Heart left ventricle (tissue), 16 donors: ENCODE data around the gene ARHGAP31. TPM values are rescaled to one million over a fixed set of nuclear protein-coding genes. Genes with fewer than 3 reads are reported as not detected.

Experiments
- ATAC-seq, 4 donors: fragments of 200-7000 bp; cut with Tn5 transposase; one replicate each; pipeline ENCODE4 v1.9.1; 2020 to 2022; ENCODE audit warnings: moderate library complexity in 4 of 4, mild to moderate bottlenecking in 3 of 4, moderate number of reproducible peaks in 1 of 4
- DNase-seq, 5 donors: peaks; one replicate each; pipeline ENCODE4 v3.0.0-alpha.2; 2020
- H3K27ac ChIP-seq, 12 donors: fragments of 200-600 bp; sonication (generic) in 4 of 12; one replicate each; pipeline versions ENCODE4 v1.5.0 to v1.8.0; 2016 to 2022; ENCODE audit warnings: mild to moderate bottlenecking in 2 of 12
- H3K27me3 ChIP-seq, 9 donors: fragments of 200-600 bp; sonication (generic) in 2 of 9; one replicate each; pipeline versions ENCODE4 v1.5.1 to v1.8.0; 2016 to 2022; ENCODE audit warnings: mild to moderate bottlenecking in 3 of 9
- H3K36me3 ChIP-seq, 9 donors: fragments of 200-600 bp; sonication (generic) in 2 of 9; one replicate each; pipeline versions ENCODE4 v1.5.0 to v1.8.0; 2018 to 2022; ENCODE audit warnings: mild to moderate bottlenecking in 2 of 9
- H3K4me1 ChIP-seq, 12 donors: fragments of 200-600 bp; sonication (generic) in 4 of 12; one replicate each; pipeline versions ENCODE4 v1.5.0 to v1.8.0; 2016 to 2022; ENCODE audit warnings: mild to moderate bottlenecking in 3 of 12
- H3K4me3 ChIP-seq, 12 donors: fragments of 200-600 bp; sonication (generic) in 4 of 12; one replicate each; pipeline versions ENCODE4 v1.5.0 to v1.8.0; 2017 to 2022; ENCODE audit warnings: mild to moderate bottlenecking in 9 of 12, moderate library complexity in 4 of 12
- H3K9me3 ChIP-seq, 12 donors: fragments of 200-600 bp; sonication (generic) in 4 of 12; one replicate each; pipeline versions ENCODE4 v1.5.0 to v1.8.0; 2016 to 2022; ENCODE audit warnings: mild to moderate bottlenecking in 1 of 12
- POLR2A ChIP-seq, 2 donors: fragments of 450-650 bp; IDR thresholded peaks; one replicate each; pipeline ENCODE4 v1.6.1; 2017; ENCODE audit warnings: antibody characterized with exemption in 2 of 2, mild to moderate bottlenecking in 2 of 2, moderate library complexity in 2 of 2
- WGBS, 4 donors: extraction: QIAGEN DNeasy Blood & Tissue Kit in 2 of 4; methylation state at CpG; one replicate each; pipeline versions ENCODE4 v1.1.5 to v1.1.7; 2013 to 2018; 5-methylcytosine and 5-hydroxymethylcytosine counted together
- intact Hi-C, 10 donors: fragments of 100-400 bp; cut with DNase I; formaldehyde crosslinking; loops; one replicate each; pipeline versions ENCODE4 v1.11.1 to v1.14.2; 2022
- long read RNA-seq, 3 donors: library from polyadenylated mRNA; unstranded; transcript quantifications; one replicate each; pipeline ENCODE4 v2.0.0, GENCODE V29; 2020 to 2021
- polyA plus RNA-seq, 2 donors: library from polyadenylated mRNA; stranded (reverse); fragments of 200-250 nt; gene quantifications; one replicate each; pipeline ENCODE4 v1.2.3, GENCODE V29; 2013
- total RNA-seq, 9 donors: library from RNA; depleted of rRNA in 2 of 9; stranded (reverse); fragments of >200 nt in 2 of 9; fragmentation: NEBNext Ultra II Directional in 3 of 9; extraction: Animal tissue kit (Norgen Biotek cat#: 25700) in 3 of 9; gene quantifications; one replicate each; pipeline versions ENCODE4 v1.1.0 to v1.2.4, GENCODE V29; 2016 to 2023
- TF ChIP-seq, protein P1 (sequence below), 12 donors: fragments of 200-600 bp; sonication (generic) in 4 of 12; IDR thresholded peaks; one replicate each; pipeline versions ENCODE4 v1.5.0 to v1.8.0; 2018 to 2022; ENCODE audit warnings: antibody characterized with exemption in 12 of 12, mild to moderate bottlenecking in 5 of 12
- donor health status: ischemic (EF 13 %, LVEDD 7.1; RV severe dilation, severe dysfunction).
- donor health status: healthy with polysubstance abuse.
- donor health status: DM: no; HTN: yes; CAD: no.
- donor health status: DM: no; HTN: no; CAD: no.
- donor health status: ischemic (EF 25% LVEDD 6.9; RV normal size, moderate dysfunction).
- donor health status: ischemic (EF 25% LVEDD 5.7; RV mildly dilated, moderate dysfunction).
- donor health status: healthy.
- donor health status: DM: yes; HTN: yes; CAD: no.
- donor health status: ischemic (EF 35%, LVEDD 5.7; RV mildly dilated, moderate dysfunction).
- donor health status: nonischemic (EF 11% LVEDD 7.7; RV severe dilation, severe dysfunction).
- donor health status: DM: yes; HTN: yes; CAD: no.
- donor health status: PGD.
- donor health status: ischemic (EF 29% LVEDD 5.4; RV normal size, mild dysfunction).
- donor health status: nonischemic (EF 23%, LVEDD 6.1; RV moderate dilation, normal function).

Gene ARHGAP31, protein sequence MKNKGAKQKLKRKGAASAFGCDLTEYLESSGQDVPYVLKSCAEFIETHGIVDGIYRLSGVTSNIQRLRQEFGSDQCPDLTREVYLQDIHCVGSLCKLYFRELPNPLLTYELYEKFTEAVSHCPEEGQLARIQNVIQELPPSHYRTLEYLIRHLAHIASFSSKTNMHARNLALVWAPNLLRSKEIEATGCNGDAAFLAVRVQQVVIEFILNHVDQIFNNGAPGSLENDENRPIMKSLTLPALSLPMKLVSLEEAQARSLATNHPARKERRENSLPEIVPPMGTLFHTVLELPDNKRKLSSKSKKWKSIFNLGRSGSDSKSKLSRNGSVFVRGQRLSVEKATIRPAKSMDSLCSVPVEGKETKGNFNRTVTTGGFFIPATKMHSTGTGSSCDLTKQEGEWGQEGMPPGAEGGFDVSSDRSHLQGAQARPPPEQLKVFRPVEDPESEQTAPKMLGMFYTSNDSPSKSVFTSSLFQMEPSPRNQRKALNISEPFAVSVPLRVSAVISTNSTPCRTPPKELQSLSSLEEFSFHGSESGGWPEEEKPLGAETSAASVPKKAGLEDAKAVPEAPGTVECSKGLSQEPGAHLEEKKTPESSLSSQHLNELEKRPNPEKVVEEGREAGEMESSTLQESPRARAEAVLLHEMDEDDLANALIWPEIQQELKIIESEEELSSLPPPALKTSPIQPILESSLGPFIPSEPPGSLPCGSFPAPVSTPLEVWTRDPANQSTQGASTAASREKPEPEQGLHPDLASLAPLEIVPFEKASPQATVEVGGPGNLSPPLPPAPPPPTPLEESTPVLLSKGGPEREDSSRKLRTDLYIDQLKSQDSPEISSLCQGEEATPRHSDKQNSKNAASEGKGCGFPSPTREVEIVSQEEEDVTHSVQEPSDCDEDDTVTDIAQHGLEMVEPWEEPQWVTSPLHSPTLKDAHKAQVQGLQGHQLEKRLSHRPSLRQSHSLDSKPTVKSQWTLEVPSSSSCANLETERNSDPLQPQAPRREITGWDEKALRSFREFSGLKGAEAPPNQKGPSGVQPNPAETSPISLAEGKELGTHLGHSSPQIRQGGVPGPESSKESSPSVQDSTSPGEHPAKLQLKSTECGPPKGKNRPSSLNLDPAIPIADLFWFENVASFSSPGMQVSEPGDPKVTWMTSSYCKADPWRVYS (N-terminal part only)
- total RNA-seq, result 10 to 100 TPM; 29.8 to 79.1 (median 37.8) TPM
- polyA plus RNA-seq, result 10 to 100 TPM; 10.4 to 28.6 TPM
- long read RNA-seq, donor 1, full-length matches to known transcripts, result 6 of 37 reads
- long read RNA-seq, donor 1, partial matches to known transcripts, result 24 of 37 reads
- long read RNA-seq, donor 1, other reads (novel, unspliced or antisense), result 7 of 37 reads
- long read RNA-seq, donor 2, full-length matches to known transcripts, result 8 of 96 reads
- long read RNA-seq, donor 2, partial matches to known transcripts, result 77 of 96 reads
- long read RNA-seq, donor 2, other reads (novel, unspliced or antisense), result 11 of 96 reads
- long read RNA-seq, donor 3, full-length matches to known transcripts, result 10 of 37 reads
- long read RNA-seq, donor 3, partial matches to known transcripts, result 23 of 37 reads
- long read RNA-seq, donor 3, other reads (novel, unspliced or antisense), result 4 of 37 reads

DNA sequence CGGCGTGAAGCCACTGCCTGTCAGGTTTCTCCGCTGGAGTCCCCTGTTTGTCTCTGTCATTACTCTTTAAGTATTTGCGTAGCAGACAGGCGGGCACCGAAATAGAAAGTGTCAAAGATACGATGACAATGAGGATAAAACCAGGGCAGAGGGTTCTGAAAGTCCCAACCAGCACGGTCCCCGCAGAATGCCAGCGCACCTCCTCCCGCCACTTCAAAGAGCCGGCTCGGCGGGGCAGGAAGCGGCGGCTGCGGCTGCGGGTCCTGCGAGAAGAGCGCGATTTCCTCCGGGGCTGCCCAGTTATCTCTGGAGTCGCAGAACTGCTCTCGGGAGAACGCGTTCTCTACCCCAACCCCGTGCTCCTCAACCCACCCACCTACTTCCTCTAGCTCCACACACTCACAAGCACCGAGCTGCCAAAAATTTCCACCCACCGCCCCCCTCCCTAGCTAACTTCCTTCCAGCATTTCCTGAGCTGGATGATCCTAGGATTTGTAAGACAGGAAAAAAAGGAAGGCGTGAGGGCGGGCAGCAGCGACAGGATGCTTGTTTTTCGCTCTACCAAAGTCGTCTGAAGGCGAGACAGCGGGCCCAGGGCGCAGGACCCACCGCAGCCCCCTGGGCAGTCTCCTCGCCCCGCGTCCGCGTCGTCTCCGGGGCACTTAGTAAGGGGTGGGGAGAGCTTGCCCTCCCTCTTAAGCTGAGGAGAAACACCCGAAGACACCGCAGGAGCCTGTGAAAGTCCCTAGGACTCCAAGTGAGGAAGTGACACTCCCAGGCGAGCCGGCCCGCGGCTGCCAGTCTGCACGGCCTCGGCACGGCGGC is at the start of gene ARHGAP31:
TSS of gene ARHGAP31 (plus strand) at position 513 of the 825 bp plus-strand sequence. CDS start 522 bp downstream, outside the sequence.
- H3K4me1 ChIP-seq, result peaks cover 3 to 55% (median 41%) of the 10 kb centered on the region in 12 donors

DNA sequence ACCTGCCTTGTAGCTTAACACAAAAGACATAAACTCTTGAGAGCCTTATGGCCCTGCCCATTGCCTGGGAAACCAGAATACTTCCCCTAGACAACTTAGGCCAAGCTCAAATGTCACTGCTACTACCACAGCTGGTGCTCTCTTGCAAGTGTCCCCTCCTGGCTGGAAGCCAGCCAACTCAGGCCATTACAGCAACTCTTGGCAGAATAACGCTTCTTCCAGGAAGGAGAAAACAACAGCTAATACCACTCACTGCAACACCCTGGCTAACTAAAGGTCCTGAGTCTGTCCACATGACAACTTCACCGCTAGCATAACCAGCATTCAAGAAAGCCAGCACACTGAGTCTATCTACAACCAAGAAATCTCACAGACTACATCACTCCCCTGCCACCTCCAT is 48.4 kb upstream of the ARHGAP31 start:
- H3K9me3 ChIP-seq, result peaks cover 0 to 25% (median 10%) of the 10 kb centered on the region in 12 donors
- peaks cover 0 to 19% (median 7%) of the 10 kb centered on the region in 12 donors for H3K4me1 ChIP-seq
- intact Hi-C loops, result loop anchor here in 2 of 10 donors (10.0 kb wide), 2 partner anchors 101 to 361 kb away; partner anchors contain the start of gene TEX55 (in 1 of the 2)
- ATAC-seq (peak in 2 of 4 donors; percentile 30 to 42), DNase-seq (peak in 4 of 5 donors; percentile 25 to 75 (median 72))
- H3K4me3 ChIP-seq, result no peak overlapping the region
- H3K27me3 ChIP-seq, result no peaks in the 10 kb centered on the region
- no peak overlapping the region for H3K27ac ChIP-seq
- no peaks in the 10 kb centered on the region for H3K36me3 ChIP-seq
- no peak for TF ChIP-seq POLR2A (IDR thresholded peaks at IDR 0.05)
- TF ChIP-seq, protein P1, sequence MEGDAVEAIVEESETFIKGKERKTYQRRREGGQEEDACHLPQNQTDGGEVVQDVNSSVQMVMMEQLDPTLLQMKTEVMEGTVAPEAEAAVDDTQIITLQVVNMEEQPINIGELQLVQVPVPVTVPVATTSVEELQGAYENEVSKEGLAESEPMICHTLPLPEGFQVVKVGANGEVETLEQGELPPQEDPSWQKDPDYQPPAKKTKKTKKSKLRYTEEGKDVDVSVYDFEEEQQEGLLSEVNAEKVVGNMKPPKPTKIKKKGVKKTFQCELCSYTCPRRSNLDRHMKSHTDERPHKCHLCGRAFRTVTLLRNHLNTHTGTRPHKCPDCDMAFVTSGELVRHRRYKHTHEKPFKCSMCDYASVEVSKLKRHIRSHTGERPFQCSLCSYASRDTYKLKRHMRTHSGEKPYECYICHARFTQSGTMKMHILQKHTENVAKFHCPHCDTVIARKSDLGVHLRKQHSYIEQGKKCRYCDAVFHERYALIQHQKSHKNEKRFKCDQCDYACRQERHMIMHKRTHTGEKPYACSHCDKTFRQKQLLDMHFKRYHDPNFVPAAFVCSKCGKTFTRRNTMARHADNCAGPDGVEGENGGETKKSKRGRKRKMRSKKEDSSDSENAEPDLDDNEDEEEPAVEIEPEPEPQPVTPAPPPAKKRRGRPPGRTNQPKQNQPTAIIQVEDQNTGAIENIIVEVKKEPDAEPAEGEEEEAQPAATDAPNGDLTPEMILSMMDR (IDR thresholded peaks at IDR 0.05), result no peak
- 25 to 48% (median 40%) methylated on average over 2 of the region's 2 CpGs for WGBS, 4 donors

More for the DNA sequence above, at the start of gene ARHGAP31:
- TF ChIP-seq, protein P1 (IDR thresholded peaks at IDR 0.05), result no peak
- TF ChIP-seq POLR2A (IDR thresholded peaks at IDR 0.05), result peak in 1 of 2 donors; percentile 70
- intact Hi-C loops, result loop anchor here in 6 of 10 donors (1.0 to 5.0 kb wide), 4 partner anchors 14 to 52 kb away; partner anchors contain the start of gene B4GALT4 (in 1 of the 6)
- WGBS, 4 donors, result 0 to 1% (median 1%) methylated on average over 35 to 55 of the region's 55 CpGs
- H3K4me3 ChIP-seq, result peak within 1 kb of the TSS; percentile 74 to 97 (median 88)
- H3K36me3 ChIP-seq, result peaks cover 0 to 17% (median 8%) of the 10 kb centered on the region in 9 donors
- H3K9me3 ChIP-seq, result no peaks in the 10 kb centered on the region
- ATAC-seq (peak; percentile 70 to 79 (median 76)), DNase-seq (peak; percentile 83 to 88 (median 86))
- peak within 1 kb of the TSS; percentile 96 to 100 (median 98) for H3K27ac ChIP-seq
- no peaks in the 10 kb centered on the region for H3K27me3 ChIP-seq

DNA sequence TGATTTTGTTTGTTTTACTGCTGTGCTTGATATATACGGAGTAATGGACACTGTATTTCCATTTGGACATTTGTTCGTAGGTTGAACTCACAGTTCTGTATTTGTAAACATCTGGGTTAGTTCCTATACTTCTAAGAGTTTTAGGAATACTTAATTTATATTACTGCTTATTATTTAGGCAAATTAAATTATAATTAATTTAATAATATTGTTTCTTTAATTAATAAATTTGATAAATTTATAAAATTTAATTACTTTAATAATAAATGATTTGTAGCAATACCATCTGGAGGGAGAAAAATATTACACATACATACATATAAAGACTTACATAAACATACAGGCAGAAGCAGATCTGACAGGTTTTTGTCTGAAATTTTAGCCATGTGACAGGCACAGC is 39.0 kb upstream of the ARHGAP31 start:
- ATAC-seq (no peak), DNase-seq (no peak)
- WGBS, 4 donors, result 90 to 96% (median 93%) methylated on average over 2 of the region's 2 CpGs
- TF ChIP-seq POLR2A (IDR thresholded peaks at IDR 0.05), result no peak
- TF ChIP-seq, protein P1 (IDR thresholded peaks at IDR 0.05), result no peak
- H3K4me3 ChIP-seq, result no peak overlapping the region
- H3K36me3 ChIP-seq, result no peaks in the 10 kb centered on the region
- peaks cover 0 to 17% (median 0%) of the 10 kb centered on the region in 12 donors for H3K4me1 ChIP-seq
- H3K9me3 ChIP-seq, result no peaks in the 10 kb centered on the region
- H3K27me3 ChIP-seq, result no peaks in the 10 kb centered on the region
- H3K27ac ChIP-seq, result no peak overlapping the region
- intact Hi-C loops, result no loop called here
